DOHH2 (cell line): ENCODE data around the gene SF3A2.

Source experiments
- H3F3A ChIP-seq: fragments of 200-600 bp; sonication (generic), shearing (Covaris generic); 2 replicates; pipeline ENCODE4 v1.6.0; 2016; ENCODE audit warnings: antibody characterized with exemption, mild to moderate bottlenecking; ENCODE audit not compliant: control insufficient read depth, insufficient read depth
- H3K27ac ChIP-seq: fragments of 200-600 bp; sonication (generic); 2 replicates; pipeline ENCODE4 v1.5.1; 2014; ENCODE audit warnings: low read depth, mild to moderate bottlenecking, low read length, moderate library complexity
- H3K27me3 ChIP-seq: fragments of 200-600 bp; sonication (generic); 2 replicates; pipeline ENCODE4 v1.6.1; 2014; ENCODE audit warnings: mild to moderate bottlenecking, low read length, mixed read lengths; ENCODE audit not compliant: control insufficient read depth
- H3K36me3 ChIP-seq: fragments of 200-600 bp; sonication (generic); 2 replicates; pipeline ENCODE4 v1.6.1; 2014; ENCODE audit warnings: mild to moderate bottlenecking, low read length, moderate library complexity, mixed read lengths; ENCODE audit not compliant: control insufficient read depth
- H3K4me1 ChIP-seq: fragments of 200-600 bp; sonication (generic); 2 replicates; pipeline ENCODE4 v1.6.1; 2014; ENCODE audit warnings: mild to moderate bottlenecking, low read length, mixed read lengths; ENCODE audit not compliant: control insufficient read depth
- H3K4me2 ChIP-seq: fragments of 200-600 bp; sonication (generic); 2 replicates; pipeline ENCODE4 v1.6.0; 2014; ENCODE audit warnings: mild to moderate bottlenecking, low read length, moderate library complexity
- H3K4me3 ChIP-seq: fragments of 200-600 bp; sonication (generic); 2 replicates; pipeline ENCODE4 v1.5.1; 2014; ENCODE audit warnings: mild to moderate bottlenecking, low read length, mixed read lengths
- H3K79me2 ChIP-seq: fragments of 200-600 bp; sonication (generic); 2 replicates; pipeline ENCODE4 v1.6.1; 2014; ENCODE audit warnings: mild to moderate bottlenecking, low read length, mixed read lengths; ENCODE audit not compliant: control insufficient read depth
- H3K9me2 ChIP-seq: fragments of 200-600 bp; sonication (generic); replicated peaks from 2 replicates; pipeline ENCODE4 v1.6.1; 2014; ENCODE audit warnings: mild to moderate bottlenecking, low read length, mixed read lengths; ENCODE audit not compliant: control insufficient read depth
- H3K9me3 ChIP-seq: fragments of 200-600 bp; sonication (generic); 2 replicates; pipeline ENCODE4 v1.6.1; 2014; ENCODE audit warnings: antibody characterized with exemption, low read length, mixed read lengths; ENCODE audit not compliant: control insufficient read depth, insufficient read depth
- H4K20me1 ChIP-seq: fragments of 200-600 bp; sonication (generic); 2 replicates; pipeline ENCODE4 v1.6.0; 2014; ENCODE audit warnings: low read depth, mild to moderate bottlenecking, antibody characterized with exemption, low read length, moderate library complexity; ENCODE audit not compliant: control insufficient read depth, insufficient read depth
- CTCF ChIP-seq: fragments of 200-600 bp; sonication (generic); IDR thresholded peaks from one replicate; pipeline ENCODE4 v1.5.1; 2014; ENCODE audit warnings: antibody characterized with exemption, mild to moderate bottlenecking, low read depth, low read length; ENCODE audit not compliant: poor library complexity, severe bottlenecking
- EZH2phosphoT487 ChIP-seq: fragments of 200-600 bp; sonication (generic); IDR thresholded peaks from 2 replicates; pipeline ENCODE4 v1.6.1; 2017; ENCODE audit warnings: borderline replicate concordance, mild to moderate bottlenecking, antibody characterized with exemption, low read length, moderate library complexity, mixed read lengths

The SF3A2 gene

GRCh38 chr19:2244486-2244885 lies 7.9 kb downstream of the SF3A2 start:
- Histone ChIP-seq H3K4me1 (peaks cover 16% of the 10 kb centered on the region), H3K9me2 (no peaks in the 10 kb centered on the region), H3F3A (no peaks in the 10 kb centered on the region), H3K36me3 (peaks cover 93% of the 10 kb centered on the region), H3K9me3 (no peaks in the 10 kb centered on the region), H3K27ac (no peak overlapping the region), H4K20me1 (peaks cover 24% of the 10 kb centered on the region), H3K4me2 (no peak overlapping the region), H3K4me3 (no peak overlapping the region), H3K27me3 (no peaks in the 10 kb centered on the region), H3K79me2 (peaks cover 53% of the 10 kb centered on the region)
- TF ChIP-seq EZH2phosphoT487 = no peak
- no peak for TF ChIP-seq CTCF

GRCh38 chr19:2245273-2245672 lies 8.6 kb downstream of the SF3A2 start:
- no peak overlapping the region for H3K27ac ChIP-seq
- no peaks in the 10 kb centered on the region for H3F3A ChIP-seq
- TF ChIP-seq EZH2phosphoT487 = no peak
- TF ChIP-seq CTCF = no peak
- H3K4me3 ChIP-seq = no peak overlapping the region
- H3K9me2 ChIP-seq = no peaks in the 10 kb centered on the region
- H3K4me2 ChIP-seq = no peak overlapping the region
- peaks cover 88% of the 10 kb centered on the region for H3K36me3 ChIP-seq
- H4K20me1 ChIP-seq = peaks cover 17% of the 10 kb centered on the region
- peaks cover 8% of the 10 kb centered on the region for H3K4me1 ChIP-seq
- H3K79me2 ChIP-seq = peaks cover 45% of the 10 kb centered on the region
- no peaks in the 10 kb centered on the region for H3K9me3 ChIP-seq
- H3K27me3 ChIP-seq = no peaks in the 10 kb centered on the region

GRCh38 chr19:2246014-2246620 lies 9.5 kb downstream of the SF3A2 start:
- no peak for TF ChIP-seq EZH2phosphoT487
- TF ChIP-seq CTCF = no peak
- H3K4me3 ChIP-seq = no peak overlapping the region
- H4K20me1 ChIP-seq = peaks cover 9% of the 10 kb centered on the region; the same call in 1 of the 2 replicates
- H3K27ac ChIP-seq = no peak overlapping the region
- H3K9me2 ChIP-seq = no peaks in the 10 kb centered on the region
- H3K9me3 ChIP-seq = no peaks in the 10 kb centered on the region
- no peak overlapping the region for H3K4me2 ChIP-seq
- peaks cover 83% of the 10 kb centered on the region for H3K36me3 ChIP-seq
- peaks cover 37% of the 10 kb centered on the region for H3K79me2 ChIP-seq
- H3F3A ChIP-seq = no peaks in the 10 kb centered on the region
- H3K27me3 ChIP-seq = no peaks in the 10 kb centered on the region
- no peaks in the 10 kb centered on the region; the same call in 1 of the 2 replicates for H3K4me1 ChIP-seq
